GM21360 (cell line): ENCODE data around the gene LDB2.

Experiments used
- ATAC-seq: cut with Tn5 transposase; IDR thresholded peaks from one replicate; pipeline ENCODE4 v1.9.1; 2021; ENCODE audit warnings: mild to moderate bottlenecking, moderate library complexity; ENCODE audit not compliant: unreplicated experiment

The LDB2 gene

DNA sequence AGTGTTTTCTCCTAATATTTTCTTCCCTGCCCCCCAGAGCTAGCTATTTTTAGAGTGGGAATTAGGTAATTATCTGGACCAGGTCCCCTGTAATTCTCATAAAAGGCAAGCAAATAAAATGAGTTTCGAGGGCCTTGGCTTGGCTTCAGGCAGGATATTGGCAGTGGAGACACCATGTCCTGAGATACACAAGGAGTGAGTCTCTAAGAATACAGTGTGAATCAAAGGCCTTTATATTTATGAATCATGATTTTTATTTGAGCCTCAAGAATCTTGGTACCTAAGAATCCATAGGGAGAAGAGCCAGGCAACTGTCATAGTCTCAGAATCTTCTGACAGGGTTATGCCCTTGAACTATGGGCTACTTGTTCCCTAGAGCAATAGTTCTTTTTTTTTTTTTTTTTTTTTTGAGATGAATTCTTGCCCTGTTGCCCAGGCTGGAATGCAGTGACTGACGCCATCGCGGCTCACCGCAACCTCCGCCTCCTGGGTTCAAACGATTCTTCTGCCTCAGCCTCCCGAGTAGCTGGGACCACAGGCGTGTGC is 205.4 kb downstream of the LDB2 start:
- ATAC-seq = no peak

DNA sequence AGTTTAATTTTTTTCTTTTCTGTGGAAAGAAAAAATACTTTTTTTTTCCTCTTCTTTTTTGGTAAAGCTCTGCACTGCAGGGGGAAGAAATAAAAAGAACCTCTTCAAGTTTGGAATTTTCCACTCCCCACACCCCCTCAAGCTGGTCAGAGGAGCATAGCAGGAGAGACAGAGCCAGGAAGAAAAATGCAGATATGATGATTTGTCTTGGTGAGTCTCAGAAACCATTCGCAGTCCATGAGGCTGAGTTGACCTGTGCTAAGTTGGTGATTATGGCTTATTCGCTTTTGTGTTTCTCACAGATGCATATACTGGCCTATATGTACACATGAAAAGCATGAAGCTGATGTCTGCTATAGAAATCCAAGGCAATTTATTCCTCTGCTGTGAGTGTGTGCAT is 205.9 kb downstream of the LDB2 start:
- ATAC-seq = no peak

DNA sequence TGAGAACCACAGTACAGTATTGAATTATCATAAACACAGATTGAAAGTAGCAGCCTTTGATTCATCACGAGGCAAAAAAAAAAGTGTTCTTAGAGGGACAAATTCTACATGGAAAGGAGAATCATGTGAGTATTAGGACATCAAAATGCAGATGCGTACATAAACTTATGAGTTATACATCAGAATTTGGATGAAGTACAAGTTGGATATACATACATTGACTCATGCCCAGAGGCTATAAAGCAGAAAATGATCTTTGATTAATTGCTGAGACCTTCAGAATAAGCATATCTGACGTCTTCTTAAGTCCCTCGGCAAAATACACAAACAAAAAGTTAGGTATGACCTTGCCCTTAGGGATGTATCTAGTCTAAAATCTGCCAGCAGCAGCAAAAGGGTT is 206.4 kb downstream of the LDB2 start:
- ATAC-seq = no peak

- no peak for ATAC-seq
These were observed 207.0 kb downstream of the LDB2 start for GRCh38 chr4:16691450-16691849.

- no peak for ATAC-seq
These were observed 210.6 kb downstream of the LDB2 start for GRCh38 chr4:16687845-16688244.

DNA sequence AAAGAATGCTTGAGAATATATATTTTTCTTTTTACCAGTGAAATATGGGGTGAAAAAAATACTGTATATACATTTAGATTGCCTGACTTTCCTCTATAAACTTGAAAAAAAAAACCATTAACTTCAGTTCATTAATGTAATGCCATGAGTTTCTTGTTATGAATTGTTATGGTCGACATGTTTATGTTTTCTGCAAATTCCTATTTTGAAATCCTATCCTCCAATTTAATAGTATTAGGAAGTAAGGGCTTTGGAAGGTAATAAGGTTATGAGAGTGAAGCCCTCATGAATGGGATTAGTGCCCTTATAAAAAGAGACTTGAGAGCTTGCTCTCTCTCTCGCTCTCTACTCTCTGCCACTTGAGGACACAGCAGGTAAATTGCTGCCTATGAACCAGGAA is 211.4 kb downstream of the LDB2 start:
- no peak for ATAC-seq

DNA sequence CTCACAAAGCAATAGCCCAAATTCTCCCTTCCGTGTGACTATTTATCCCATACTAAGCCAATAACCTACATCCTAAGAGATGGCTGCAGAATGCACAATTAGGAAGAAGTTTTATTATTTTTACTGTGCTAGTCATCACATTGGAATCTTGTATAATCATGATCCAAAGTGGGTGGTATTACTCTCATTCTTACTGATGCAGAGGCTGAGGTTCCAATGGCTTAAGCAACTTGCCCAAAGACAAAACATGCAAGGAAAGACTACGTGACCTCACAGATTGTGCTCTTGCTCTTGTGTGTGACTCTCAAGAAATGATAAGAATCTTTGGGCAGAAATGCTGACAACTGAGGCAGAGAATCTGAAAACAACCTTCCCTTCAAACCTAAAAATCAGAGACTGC is 212.2 kb downstream of the LDB2 start:
- no peak for ATAC-seq

DNA sequence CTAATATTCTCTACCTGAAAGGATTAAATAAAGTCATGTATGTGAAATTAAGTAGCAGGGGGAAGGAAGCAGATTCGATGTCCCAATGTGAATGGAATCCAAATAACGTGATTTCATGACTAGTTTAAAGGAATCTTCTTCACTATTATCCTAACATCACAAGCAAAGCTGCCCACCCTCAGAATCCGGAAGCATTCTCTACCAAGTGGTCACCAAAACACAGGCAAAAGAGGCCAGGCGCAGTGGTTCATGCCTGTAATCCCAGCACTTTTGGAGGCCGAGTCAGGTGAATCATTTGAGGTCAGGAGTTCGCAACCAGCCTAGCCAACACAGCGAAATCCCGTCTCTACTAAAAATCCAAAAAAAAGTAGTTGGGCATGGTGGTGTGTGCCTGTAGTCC is 212.9 kb downstream of the LDB2 start:
- no peak for ATAC-seq

- no peak for ATAC-seq
These were observed 213.5 kb downstream of the LDB2 start for GRCh38 chr4:16684935-16685334.

DNA sequence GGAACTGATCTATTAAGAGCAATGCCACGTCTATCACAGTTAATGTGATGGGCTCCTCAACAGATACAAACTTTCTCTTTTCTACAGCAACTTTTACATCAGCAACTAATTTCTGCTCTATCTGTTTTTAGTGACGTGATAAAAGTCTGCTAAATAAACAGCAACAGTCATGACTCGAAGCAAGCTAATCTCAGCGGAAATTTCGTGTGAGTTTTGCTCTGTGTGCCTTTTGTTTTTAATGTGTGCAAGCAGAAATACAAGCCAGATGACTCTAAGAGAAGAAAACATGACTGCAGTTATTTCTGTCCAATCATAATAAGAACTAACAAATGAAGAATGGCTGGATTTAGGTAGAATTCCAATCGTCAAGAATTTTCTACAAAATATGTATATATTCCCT is 214.3 kb downstream of the LDB2 start:
- no peak for ATAC-seq

- no peak for ATAC-seq
These were observed 215.5 kb downstream of the LDB2 start for GRCh38 chr4:16682975-16683374.

DNA sequence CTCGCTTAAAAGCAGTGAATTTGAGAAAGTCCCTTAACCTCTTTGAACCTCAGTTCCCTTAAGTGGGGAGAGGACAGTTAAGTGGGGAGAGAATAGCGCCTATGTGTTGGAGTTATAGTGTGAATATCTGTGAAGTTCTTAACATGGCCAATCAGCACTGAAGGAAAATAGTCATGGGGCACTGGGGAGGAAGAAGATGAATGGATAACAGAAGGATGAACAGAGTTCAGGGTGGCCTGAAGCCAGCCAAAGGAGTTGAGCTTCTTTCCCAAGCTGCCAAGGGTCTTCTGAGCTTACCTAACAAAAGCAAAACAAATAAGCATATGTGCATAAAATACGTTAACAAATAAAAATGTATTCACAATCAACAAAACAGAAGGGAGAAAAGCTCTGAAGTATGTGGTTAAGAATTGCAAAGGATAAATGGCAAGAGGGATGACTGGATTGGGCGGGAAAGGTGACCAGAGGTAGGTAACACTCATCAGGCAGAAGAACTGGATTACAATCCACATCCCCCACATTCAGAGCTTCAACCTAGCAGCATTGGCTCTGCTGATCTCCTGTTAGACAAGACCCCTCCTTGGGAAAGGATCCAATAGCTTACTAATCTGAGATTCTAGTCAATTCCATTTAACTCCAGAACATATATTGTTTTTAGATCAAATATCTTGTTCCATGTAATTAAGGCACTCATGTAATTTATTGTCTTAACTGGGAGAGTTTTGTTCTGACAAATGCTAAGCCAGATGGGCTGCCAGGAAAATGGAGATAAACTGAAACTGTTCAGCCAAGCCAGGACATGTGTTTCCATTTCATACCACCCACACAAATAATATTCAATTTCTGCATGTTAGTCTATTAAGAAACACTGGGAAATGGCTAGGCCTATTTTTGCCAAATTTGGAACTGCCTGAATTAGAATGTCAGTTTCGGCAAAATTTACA is 221.2 kb downstream of the LDB2 start:
- ATAC-seq = no peak

DNA sequence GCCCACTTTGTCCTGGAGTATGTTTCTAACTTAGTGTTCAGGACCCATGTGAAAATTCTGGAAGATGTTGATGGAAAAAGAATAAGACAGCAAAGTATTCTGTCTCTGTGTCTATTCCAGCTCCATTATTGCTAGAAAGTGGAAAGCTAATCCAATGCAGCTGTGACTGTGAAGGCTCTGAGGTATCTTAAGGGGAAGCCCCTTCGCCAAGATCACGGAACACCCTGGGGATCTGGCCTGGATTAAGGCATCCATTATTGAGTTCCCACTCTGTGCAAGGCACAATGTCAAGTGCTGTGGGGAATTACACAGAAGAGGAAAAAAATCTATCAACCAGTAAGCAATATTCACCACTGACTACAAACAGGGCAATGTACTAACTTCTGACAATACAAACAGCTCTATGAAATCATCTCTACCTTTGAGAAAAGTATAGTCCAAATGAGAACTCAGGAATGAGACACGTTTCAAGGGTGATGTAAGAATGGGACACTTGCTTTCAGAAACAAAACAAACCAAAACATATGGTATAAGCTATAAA is 222.1 kb downstream of the LDB2 start:
- no peak for ATAC-seq

GRCh38 chr4:16674082-16674481 is 224.4 kb downstream of the LDB2 start:
- ATAC-seq = no peak

GRCh38 chr4:16672421-16672820 is 226.0 kb downstream of the LDB2 start:
- ATAC-seq = no peak

DNA sequence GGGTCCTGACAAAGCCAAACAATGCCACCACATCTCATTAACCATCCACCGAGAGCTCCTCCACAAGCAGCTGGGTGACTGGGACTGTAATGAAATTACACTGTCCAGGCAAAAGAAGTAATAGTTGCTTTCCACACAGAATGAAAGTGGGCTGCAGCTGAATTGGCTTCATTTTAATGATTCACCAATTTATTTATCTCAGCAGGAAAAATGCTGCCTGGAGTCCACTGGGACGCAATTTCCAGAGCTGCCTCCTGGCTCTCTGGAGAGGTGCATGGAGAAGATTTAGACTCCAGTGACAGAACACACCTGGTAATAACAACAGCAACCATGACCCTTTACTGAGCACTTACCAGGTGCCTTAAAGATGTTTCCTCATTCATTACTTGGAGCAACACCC is 226.7 kb downstream of the LDB2 start:
- no peak for ATAC-seq

DNA sequence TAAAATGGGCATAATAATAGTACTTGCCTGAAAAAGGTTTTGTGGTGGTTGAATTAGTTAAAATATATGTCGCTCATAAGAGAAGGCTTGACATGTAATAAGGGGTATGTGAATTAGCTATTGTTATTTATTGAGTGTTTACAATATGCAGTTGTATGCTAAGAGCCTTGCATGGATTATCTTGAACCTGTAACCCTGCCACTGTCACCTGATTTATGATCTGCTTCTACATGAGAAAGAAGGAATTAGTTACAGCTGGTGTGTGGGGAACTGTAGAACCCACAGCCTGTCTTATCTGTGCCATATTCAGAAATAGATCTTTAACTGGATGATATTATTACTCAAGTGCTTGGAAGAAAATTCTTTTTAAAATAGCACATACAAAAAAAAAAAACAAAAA is 227.7 kb downstream of the LDB2 start:
- ATAC-seq = no peak

DNA sequence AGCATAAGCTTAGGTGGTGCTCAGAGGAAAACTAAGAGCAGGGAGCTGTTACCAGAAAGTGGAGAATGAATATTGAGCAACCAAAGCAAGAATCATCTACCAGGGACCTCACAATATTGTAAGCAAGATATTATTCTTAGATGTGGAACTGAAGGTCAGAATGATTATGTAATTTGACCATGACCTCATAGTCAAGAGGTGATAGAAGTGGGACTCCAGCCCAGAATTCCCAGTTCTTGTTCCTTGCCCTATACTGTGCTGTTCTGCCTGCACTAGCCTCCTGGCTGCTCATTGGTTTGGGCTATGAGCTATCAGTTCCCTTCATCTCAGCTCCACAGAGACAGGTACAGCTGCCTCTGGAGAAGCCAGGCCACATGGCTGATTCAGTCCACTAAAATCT is 229.4 kb downstream of the LDB2 start:
- ATAC-seq = no peak

- no peak for ATAC-seq
These were observed 230.0 kb downstream of the LDB2 start for GRCh38 chr4:16668488-16668887.

DNA sequence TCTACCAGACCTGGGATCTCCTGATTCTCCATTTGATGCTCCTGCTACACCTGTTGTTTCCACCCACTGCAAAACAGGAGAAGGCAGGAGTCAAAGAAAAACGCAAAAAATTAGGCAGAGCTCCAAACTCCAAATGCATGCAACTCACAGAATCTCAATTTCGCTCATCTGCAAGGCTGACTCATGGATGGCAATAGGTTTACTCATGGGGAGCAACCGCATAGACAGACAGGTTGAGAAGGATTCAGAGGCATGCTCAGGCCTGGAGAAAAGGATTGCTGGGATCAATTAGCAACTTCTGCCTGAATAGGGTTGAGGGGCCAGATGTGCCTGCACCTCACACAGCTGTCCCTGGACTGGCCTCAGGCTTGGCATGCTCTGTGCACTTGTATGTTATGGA is 231.0 kb downstream of the LDB2 start:
- ATAC-seq = no peak

DNA sequence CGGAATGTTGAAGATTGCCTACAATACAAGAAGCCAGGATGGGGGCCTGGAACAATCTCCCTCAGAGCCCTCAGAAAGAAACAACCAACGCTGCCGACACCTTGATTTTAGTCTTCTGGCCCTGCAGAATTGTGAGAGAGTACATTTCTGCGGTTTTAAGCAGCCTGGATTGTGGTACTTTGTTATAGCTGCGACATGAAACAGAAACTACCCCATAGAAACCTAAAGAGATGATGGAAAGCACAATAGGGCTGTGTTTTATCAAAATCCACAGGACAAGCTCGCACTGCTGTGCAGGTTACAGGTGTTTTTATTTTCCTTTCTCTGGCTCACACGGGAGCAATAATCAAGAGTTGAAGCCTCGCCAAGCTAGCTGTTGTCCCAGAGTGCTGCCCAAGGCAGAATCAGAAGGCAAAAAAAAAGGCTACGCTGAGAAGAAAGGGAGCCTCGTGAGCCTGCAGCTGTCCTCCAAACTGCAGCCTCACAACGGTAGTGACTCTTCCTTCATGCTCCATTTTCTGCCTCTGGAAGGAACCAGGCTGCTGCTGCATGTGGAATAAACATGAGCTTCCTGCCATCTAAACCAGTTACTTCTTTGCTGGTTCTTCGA is 232.4 kb downstream of the LDB2 start:
- no peak for ATAC-seq

DNA sequence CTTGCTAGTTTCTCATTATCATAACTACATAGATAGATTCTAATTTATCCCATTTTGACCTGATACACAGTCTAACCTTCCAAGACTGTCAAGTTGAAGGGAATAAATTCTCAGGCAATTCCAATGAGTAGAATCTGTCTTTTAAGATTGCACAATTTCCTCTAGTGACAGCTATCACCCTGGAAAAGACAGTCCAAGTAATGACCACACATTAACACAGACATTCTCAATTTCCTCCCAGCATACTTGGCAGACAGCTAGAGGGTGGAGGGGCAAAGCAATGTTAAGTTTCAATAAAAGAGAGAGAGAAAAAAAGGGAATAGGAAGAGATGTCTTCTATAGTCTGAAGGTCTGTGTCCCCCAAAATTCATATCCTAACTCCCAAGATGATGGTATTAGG is 234.7 kb downstream of the LDB2 start:
- ATAC-seq = no peak
